SKM-1 treated with dmso at 0.1 percent for 144 hours (cell line): ENCODE data around the gene AKT1.
"Not testable (repeated sequence)": the region's sequence is repeated elsewhere in the genome, so short reads cannot be mapped to it uniquely, and the experiment has no call there.

ENCODE experiments used
- DNase-seq: peaks from one replicate; lab custom pipeline; 2025; ENCODE audit not compliant: unreplicated experiment; lab: John Stamatoyannopoulos, UW

The AKT1 gene

DNA sequence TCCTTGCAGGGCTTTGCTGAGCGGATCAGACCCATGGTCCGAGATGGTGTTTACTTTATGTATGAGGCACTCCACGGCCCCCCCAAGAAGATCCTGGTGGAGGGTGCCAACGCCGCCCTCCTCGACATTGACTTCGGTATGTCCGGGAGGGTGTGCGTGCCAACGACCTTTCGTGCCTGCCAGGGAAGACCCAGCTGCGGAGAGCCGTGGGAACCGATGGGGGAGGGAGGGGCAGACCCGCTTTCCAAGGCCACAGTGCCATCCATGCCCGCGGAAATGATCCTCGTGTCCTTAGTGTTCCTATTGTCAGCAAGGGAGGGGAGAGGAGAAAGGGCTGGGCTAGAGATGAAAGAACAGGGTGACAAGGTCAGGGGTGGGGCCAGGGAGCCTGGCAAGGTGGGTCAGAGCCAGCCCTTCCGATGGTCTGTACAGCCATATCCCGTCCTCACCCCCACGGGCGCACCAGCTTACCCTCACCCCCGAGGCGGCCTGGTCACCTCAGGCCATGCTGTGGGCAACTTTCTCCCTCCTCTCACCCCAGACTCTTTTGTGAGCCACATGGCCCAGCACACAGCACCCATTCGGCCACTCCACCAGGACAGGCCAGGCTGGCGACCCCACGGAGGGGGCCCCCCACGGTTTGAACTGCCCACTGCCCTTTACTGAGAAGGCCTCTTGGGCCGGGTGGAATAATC, 54.3 kb downstream of the AKT1 start:
- no peak for DNase-seq

DNA sequence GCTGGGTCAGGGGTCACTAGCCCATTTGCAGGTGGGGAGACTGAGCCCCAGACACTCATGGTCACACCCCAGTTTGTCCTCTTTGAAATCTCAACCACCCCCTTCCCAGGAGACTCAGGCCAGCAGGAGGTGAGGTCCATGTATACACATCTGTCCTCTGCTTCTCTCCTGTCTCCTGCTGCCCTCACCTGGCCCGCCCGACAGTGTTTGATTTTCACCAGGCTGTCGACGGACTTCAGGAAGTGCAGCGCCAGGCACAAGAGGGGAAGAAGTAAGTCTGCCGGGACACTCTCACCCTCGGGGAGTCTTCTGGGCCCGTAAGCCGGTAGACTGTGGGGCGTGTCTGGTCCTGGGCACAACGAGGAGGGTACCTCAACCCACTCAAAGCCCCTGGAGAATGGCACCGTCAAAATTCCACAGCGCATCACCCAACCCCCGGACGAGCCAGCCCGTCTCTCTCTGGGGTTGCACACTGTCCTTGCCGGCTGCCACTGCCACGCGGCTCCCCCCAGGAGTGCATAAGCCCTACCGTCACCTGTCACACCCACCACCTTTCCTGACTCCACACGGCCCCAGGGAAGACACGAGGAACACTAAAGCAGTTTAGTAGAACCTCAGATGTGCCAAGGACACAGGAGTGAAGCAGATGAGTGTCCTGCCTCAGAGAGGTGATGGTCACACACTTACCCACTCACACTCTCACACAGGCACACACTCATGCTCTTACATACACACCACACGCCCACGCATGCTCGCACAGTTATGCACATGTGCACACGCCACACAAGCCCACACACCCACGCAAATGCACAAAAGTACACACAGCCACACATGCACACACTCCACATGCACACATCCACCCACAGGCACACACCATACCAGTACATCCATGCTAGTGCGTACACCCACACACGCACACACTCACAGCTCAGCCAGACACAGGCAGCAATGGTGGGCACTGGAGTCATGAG, 55.7 kb downstream of the AKT1 start:
- DNase-seq = no peak

DNA sequence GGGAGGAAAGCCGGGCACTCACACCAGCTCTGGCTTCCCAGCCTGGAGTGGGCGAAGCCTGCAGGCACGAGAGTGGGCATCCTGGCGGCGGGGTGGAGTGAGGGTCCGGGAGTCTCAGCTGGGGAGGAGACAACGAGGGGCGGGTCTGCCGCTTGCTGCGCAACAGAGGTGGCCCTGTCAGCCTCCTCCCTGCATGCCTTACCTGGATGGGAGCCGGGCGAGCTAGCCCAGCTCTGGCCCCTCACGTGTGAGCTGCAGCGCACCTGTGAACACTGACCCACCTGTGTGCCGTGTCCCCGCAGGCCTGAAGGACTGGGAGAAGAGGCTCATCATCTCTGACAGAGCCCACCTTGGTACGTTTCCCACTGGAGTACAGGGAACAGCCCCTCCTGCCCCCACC, 56.5 kb downstream of the AKT1 start:
- no peak for DNase-seq

DNA sequence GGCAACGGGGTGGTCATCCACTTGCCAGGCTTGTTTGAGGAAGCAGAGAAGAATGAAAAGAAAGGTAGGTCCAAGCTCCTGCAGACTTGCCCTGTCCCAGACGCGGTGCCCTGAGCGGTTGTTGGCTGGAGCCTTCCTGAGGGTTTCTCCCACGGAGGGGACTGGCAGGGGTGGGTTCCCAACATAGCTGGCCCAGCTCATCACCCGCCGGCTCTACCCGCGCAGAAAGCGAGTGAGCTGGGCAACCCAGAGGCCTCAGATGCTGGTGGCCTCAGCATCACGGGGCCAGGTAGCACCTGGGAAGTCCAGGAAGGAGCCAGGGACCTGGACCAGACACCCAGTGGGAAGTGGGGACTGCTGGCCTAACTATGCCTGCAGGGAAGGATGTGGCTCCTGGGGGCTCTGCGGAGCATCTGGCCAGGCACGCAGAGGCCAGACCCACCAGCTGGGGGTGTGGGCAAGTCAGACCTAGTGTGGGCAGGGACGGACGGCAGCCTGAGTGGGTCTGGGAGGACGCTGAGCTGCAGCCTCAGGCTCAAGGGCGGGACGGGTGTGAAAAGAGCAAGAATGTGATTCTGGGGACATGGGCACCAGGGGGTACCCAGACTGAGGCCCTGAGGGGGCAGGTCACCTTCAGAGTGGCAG, 57.1 kb downstream of the AKT1 start:
- DNase-seq = no peak

DNA sequence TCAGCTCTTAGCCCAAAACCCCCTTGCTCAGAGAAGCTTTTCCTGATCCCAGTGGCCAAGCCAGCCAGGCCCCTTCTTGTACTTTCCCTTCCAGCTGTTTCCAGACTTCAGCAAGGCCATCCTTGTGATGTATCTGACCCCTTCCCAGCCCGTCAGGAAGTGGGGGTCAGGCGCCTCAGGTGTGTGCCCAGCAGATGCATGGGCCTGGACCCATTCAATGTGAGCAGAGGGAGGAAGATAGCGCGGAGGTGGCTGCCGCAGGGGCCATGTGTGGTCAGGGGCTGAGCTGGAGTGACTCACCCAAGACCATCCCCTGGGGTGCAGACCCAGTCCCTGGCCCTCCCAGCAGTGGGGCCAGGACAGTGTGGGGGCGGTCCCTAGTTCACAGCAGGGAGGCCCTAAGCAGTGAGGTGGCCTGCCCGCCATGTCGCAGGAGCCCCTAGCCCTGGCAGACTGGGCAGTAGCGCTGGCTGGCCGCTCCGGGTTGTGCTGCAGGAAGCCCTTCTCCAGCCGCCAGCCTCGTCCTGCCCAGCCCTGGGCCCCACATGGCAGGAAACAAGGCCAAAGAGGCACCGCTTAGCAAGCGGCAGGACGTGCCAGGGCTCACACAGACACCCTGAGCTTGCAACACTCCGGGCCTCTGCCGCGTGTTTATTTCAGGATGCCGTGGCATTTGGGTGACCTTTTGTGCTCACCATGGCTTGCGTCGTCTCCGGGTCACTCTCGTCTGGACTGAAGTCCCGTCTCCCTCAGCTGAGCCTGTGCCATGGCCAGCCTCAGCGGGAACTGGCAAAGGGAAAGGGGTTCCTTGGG, 59.5 kb downstream of the AKT1 start:
- DNase-seq = peak; percentile 36

DNA sequence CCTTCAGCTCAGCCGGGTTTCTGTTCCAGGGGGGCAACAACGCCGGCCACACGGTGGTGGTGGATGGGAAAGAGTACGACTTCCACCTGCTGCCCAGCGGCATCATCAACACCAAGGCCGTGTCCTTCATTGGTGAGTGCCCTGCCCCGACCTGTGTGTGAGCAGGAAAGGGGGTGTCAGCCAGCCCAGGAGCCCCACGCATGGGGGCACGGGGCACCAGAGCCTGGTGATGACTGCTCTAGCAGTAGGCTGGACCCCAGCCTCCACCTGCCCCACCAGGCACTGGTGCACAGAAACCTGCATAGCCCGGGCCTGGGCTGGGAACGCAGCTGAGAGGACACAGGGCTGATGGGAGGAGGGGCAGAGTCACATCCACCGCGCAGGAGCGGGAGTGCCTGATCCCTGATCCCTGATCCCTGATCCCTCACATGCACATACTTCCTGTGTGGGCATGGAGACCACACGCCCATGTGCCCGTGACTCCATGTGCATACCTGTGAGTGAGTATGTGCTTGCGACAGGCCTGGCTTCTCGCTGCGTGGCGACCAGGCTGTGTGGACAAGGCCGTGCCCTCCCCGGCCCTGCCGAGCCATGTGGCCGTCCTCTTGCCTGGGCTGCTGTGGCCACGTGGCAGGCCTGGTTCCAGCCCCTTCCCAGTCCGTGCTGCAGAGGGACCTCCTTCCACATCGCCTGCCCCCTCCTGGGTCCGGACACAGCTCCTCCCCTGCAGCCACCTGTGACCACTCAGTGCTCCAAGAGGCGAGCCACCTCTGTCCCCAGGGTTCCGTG, 60.4 kb downstream of the AKT1 start:
- DNase-seq = no peak

DNA sequence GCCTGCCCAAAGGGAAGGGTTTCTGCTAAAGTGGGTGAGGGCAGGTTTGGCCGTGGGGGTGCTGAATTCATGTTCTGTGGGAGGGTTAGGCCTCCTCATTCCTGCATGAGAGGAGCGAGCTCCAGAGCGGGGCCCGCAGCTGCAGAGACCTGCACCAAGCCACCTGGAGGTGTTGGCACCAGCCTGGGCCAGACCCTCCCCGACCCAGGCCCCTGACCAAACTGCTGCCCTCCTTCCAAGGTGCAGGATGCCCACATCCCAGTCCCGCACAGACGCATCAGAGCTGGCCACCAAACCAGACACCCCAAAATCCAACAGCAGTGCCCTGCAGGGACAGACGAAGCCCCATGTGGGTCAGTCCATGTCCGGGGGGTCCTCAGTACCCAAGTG, 61.0 kb downstream of the AKT1 start:
- no peak for DNase-seq

DNA sequence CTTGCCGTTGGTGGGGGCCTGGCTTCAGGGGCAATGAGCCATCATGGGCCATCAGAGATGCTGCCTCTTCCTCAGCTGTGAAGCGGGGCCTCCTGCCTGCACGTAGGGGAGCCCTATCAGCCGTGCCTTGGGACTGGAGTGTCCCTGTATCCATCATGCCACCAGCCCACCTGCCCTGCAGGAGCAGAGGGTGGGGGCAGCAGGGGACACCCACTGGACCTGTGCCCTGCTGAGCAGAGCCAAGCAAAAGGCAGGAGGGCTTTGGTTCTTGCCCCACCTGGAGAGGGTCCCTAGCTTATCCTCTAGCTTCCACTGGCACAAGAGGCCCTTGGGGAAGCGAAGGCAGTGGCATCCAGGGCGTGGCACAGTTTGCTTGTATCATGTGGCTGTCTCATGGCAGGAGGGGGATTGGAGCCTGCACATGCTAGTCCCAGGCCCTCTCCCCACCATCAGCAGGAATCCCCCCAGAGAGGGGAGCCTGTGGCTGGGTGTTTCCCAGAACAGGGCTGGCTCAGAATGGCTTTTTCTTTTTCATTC, 61.4 kb downstream of the AKT1 start:
- DNase-seq = no peak

DNA sequence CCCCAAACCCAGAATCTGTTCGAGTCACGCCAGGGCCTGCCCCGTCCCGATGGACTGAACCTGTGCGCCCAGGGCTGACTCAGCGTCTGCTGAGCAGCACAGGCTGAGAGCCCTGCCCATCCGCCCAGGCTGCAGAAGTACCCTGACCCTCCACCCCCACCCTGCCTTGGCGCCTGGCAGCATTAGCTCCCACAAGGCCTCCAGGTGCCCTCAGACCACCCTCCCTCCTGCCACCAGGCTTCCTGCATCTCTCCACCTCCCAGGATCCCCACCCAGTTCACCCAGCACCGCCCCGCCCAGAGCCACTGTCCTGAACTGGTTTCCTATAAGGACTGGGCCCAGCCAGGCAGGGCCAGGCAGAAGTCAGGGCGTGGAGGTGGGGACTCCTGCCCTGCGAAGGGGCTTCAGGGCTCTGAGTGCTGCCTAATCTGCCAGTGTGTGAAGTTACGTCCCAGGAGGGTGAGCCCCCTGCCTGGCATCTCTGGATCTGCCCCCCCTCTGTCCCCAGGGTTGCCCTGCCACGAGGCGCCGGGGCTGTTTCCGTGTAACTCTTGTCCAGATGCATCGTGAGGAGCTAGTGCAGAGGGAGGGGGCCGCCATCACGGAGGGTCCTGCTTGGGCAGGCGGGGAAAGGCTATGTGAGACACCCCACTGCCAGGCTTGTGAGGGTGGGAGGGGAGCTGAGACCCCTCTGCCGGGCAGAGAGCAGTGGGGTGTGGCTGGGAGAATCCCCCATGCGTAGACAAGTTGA, 62.4 kb downstream of the AKT1 start:
- no peak for DNase-seq

DNA sequence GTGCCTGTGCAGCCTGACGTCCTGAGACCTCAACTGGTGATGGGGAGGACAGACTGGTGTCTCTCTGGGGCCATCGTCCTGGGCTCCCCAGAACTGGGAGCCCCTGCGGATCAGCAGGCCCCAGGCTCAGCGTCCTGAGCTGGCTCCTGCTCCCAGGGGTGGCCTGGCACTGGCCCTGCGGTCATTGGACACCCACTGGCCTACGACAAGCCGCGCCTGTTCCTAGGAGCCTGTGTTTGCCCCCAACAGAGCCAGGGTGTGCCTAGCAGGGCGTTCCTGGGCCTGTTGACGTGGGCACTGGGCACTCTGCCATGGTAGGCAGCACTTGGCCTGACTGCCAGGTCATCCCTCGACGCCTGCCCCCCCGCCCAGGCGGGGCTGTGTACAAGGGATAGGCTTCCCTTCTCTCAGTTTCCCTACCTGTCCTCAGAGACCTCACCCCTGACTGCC, 63.2 kb downstream of the AKT1 start:
- no peak for DNase-seq

DNA sequence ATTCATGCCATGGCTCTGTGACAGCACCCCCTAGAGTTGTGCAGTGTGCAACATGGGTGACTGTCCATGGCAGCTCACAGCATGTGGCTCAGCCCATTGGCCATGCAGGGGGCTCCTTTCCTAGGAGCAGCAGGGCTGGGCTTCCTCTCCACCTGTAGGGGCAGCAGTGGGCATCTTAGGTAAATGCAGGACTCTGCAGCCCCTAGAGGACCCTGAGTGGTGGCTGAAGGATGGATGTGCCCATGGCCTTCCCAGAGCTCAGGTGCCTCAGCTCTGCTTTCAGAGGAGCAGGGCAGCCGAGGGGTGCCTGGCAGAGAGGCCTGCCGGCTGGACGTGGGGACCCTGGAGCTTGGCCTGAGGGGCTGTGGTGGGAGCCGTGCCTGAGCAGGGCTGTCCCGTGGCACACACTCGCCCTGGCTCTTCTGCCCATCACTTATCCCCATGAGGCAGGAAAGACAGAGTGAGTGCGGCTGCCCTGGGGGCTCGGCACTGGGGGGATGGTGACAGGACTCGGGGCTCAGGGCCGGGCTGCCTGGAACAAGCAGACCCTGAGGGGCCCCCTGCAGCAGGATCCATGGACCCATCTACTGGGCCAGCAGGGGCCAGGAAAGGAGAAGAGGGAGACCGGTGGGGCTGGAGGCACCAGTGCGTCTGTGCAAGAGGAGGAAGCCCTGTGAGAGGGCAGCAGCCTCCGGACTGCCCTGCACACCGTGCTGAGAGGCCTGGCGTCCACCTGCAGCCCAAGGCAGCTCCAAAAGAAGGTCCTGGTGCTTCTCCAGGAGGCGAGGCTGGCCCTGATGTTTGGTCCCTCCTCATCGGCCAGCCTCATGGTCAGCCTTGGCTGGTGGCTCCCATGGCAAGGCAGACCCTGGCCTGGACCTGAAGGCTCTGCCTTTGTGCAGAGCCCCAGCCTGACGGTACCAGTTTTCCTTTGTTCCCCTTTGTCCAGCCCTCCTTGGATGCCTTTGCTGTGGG, 63.9 kb downstream of the AKT1 start:
- no peak for DNase-seq

DNA sequence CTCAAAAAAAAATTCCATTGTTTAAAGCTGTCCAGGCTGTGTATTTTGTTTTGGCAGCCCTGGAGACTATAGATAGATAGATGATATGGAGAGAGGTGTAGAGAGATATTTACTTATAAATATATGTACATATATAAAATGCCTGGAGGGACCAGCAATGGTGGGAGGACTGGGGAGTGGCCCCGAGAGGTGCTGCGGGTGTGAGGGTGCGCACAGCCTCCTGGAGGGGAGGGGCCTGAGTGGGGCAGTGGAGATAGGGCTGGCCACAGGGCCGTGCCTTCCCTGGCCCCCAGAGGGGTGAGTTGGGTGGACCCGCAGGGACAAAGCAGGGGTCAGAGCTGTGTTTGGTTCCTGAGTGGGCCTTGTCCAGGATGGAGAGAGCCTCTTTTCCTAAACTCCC, 65.1 kb downstream of the AKT1 start:
- no peak for DNase-seq

DNA sequence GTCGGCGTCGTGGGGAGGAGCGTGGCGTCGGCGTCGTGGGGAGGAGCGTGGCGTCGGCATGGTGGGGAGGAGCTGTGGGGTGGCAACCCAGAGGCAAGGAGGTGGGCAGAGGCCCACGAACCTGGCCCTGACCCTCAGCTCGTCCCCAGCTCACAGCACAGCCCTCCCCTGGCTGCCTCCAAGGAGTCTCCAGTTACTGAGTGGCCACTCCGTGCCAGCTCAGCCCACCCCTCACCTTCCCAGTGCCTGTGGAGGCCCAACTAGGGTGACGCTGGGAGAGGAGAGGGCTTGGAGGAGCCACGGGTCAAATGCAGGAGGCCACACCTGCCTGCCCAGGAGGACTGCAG, 65.7 kb downstream of the AKT1 start:
- no peak for DNase-seq

DNA sequence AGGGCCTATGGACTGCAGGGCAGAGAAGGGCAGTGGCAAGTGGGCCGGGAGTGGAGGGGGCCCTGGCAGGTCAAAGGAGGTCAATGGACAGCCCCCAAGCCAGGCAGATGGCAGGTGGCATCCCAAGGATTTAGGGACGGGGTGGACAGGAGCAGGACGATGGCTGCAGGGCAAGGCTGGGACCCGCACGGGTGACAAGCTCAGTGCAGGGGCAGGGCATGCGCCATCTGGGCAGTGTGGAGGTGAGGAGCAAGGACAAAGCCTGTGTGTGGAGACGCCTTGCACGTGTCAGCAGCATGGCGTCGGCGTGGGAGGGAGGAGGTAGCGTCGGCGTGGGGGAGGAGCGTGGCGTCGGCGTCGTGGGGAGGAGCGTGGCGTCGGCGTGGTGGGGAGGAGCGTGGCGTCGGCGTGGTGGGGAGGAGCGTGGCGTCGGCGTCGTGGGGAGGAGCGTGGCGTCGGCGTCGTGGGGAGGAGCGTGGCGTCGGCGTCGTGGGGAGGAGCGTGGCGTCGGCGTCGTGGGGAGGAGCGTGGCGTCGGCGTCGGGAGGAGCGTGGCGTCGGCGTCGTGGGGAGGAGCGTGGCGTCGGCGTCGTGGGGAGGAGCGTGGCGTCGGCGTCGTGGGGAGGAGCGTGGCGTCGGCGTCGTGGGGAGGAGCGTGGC, 66.2 kb downstream of the AKT1 start:
- DNase-seq = not testable (repeated sequence)

DNA sequence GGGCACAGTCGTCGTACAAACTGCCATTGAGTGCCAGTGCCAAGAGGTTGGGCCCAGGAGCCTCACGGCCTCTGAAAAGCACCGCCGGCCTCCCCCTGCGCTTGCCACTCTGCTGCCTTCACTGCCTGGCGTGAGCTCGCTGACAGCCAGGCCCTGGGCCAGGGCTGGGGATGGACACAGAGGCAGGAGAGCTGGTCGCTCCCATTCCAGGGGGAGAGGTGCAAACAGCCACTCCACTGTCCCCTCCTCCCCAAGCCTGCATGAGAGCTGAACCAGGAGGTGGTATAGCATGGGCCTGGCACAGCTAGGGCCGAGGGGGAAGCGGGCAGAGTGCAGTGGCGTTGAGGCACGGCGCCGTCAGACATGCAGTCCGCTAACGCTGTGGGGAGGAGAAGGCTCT, 66.9 kb downstream of the AKT1 start:
- DNase-seq = no peak

DNA sequence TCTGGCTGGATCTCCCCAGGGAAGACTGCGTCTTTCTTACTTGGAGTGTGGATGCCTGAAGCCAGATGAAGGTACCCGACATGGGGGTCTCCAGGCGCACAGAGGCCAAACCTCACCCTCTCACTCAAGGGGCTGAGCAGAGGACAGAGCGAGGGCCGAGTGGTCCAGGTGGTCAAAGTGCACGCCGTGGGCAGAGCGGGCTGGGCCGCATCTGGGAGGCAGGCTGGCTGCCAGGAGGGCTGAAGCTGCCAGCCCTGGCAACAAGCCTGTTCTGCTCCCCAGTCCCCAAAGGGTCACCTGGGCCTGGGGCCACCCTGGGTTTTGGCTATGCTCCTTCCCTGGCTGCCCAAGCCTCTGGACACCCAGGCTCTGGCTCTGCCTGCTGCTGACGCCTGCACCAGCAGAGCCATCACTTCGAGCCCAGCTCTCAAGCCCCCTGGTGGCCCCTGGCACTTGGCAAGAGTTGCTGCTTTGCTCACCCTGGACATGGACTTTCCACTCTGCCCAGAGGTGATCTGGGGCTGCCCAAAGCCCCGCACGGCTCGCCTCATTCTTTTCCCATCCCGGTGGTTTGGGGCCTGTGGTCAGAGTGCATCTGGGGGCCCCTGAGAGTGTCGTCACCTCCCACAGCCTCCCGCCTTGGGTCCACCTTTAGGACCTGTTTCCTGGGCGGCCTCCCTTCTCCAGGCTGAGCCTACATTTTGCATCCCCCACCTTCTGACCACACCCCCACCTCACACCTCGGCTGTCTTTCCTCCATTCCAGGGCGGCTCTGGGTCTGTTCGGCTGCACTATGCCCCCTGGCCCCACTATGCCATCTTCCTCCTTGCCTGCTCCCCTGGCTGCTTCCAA, 68.7 kb downstream of the AKT1 start:
- no peak for DNase-seq
